GM12878 (cell line): ENCODE measurements around the gene NEURL4. TPM values are rescaled to one million over a fixed set of nuclear protein-coding genes. Genes with fewer than 3 reads are reported as not detected.

Source experiments
- ATAC-seq: fragments of 200-7000 bp; cut with Tn5 transposase; 3 replicates; pipeline ENCODE4 v1.9.1; 2020; ENCODE audit warnings: mild to moderate bottlenecking, moderate library complexity
- BruUV-seq: library from RNA; stranded (reverse); fragments of 400-500 nt; replicated peaks from 2 replicates; lab custom pipeline; 2021; lab: Mats Ljungman, UMichigan
- CTCF ChIA-PET: fragments of 300-600 bp; sonication (Branson Sonifier 250); formaldehyde crosslinking; extraction: SDS; loops from one replicate; lab custom pipeline; 2021; ENCODE audit warnings: inconsistent platforms; lab: Yijun Ruan, JAX
- POLR2A ChIA-PET: fragments of 350-600 bp; formaldehyde crosslinking; extraction: SDS; loops from one replicate; lab custom pipeline; 2021; ENCODE audit warnings: inconsistent platforms; lab: Charles Lee
- RAD21 ChIA-PET: fragments of 300-600 bp; sonication (Branson Sonifier 250); formaldehyde crosslinking; loops from one replicate; lab custom pipeline; 2023; ENCODE audit warnings: antibody characterized with exemption; ENCODE audit not compliant: unreplicated experiment; lab: Charles Lee
- SMC1A ChIA-PET: fragments of 300-600 bp; sonication (Branson Sonifier 250); formaldehyde crosslinking; loops from one replicate; lab custom pipeline; 2023; ENCODE audit not compliant: unreplicated experiment, uncharacterized antibody; lab: Charles Lee
- DNase-seq: peaks from one replicate; pipeline ENCODE4 v3.0.0-alpha.2; 2011; ENCODE audit warnings: low read depth, low spot score
- FAIRE-seq: peaks from 3 replicates; lab custom pipeline; 2011; peaks lifted over from hg19 to GRCh38; lab: Jason Lieb, UNC
- H2AFZ ChIP-seq: 2 replicates; pipeline ENCODE4 v1.6.0; 2011; ENCODE audit warnings: low read depth, low read length, control low read depth; ENCODE audit not compliant: control insufficient read depth
- H3K27ac ChIP-seq: 2 replicates; pipeline ENCODE4 v1.5.1; 2011; ENCODE audit warnings: control low read depth; ENCODE audit not compliant: control insufficient read depth, insufficient read depth
- H3K27me3 ChIP-seq, 2 experiments: replicated peaks in 1 of 2; 2 replicates each; pipeline versions ENCODE4 v1.6.0 to v1.6.1; 2011; ENCODE audit warnings: low read length in 1 of 2; ENCODE audit not compliant: control insufficient read depth in 2 of 2, insufficient read depth in 2 of 2
- H3K36me3 ChIP-seq, 2 experiments: 2 replicates each; pipeline ENCODE4 v1.5.1; 2011; ENCODE audit warnings: low read length in 1 of 2; ENCODE audit not compliant: control insufficient read depth in 2 of 2, insufficient read depth in 2 of 2
- H3K4me1 ChIP-seq: 2 replicates; pipeline ENCODE4 v1.6.1; 2011; ENCODE audit warnings: mild to moderate bottlenecking, low read length, moderate library complexity, mixed read lengths; ENCODE audit not compliant: control insufficient read depth, insufficient read depth
- H3K4me2 ChIP-seq: 2 replicates; pipeline ENCODE4 v1.6.0; 2011; ENCODE audit warnings: control low read depth; ENCODE audit not compliant: control insufficient read depth, insufficient read depth
- H3K4me3 ChIP-seq: fragments of 200-600 bp; sonication (generic); 2 replicates; pipeline ENCODE4 v1.5.1; 2016
- H3K79me2 ChIP-seq: 2 replicates; pipeline ENCODE4 v1.6.0; 2011; ENCODE audit warnings: low read length; ENCODE audit not compliant: control insufficient read depth, insufficient read depth
- H3K9ac ChIP-seq: 2 replicates; pipeline ENCODE4 v1.8.0; 2011; ENCODE audit warnings: low read length, control low read depth, mixed read lengths; ENCODE audit not compliant: control insufficient read depth, insufficient read depth
- H3K9me3 ChIP-seq: replicated peaks from 3 replicates; pipeline ENCODE4 v1.5.1; 2011; ENCODE audit warnings: mild to moderate bottlenecking, low read length; ENCODE audit not compliant: control insufficient read depth, insufficient read depth
- H4K20me1 ChIP-seq: 2 replicates; pipeline ENCODE4 v1.6.0; 2011; ENCODE audit not compliant: control insufficient read depth, insufficient read depth
- ATF7 ChIP-seq: fragments of 450-650 bp; IDR thresholded peaks from 2 replicates; pipeline ENCODE4 v1.6.1; 2016; ENCODE audit warnings: low read depth, mild to moderate bottlenecking
- BHLHE40 ChIP-seq, 2 experiments: fragments of 450-650 bp in 1 of 2; IDR thresholded peaks; 2 replicates each; pipeline ENCODE4 v1.6.1; 2011 to 2017; ENCODE audit warnings: low read depth in 2 of 2, borderline replicate concordance in 1 of 2, improper control_type of control experiment in 1 of 2, low read length in 1 of 2, mild to moderate bottlenecking in 1 of 2
- CTCF ChIP-seq, 3 experiments: IDR thresholded peaks in 2 of 3; conservative IDR thresholded peaks in 1 of 3; 2 replicates each; pipeline ENCODE4 v1.5.1; 2011; ENCODE audit warnings: low read depth in 3 of 3, low read length in 3 of 3, mild to moderate bottlenecking in 3 of 3, control low read depth in 2 of 3, moderate library complexity in 2 of 3, inconsistent platforms in 1 of 3, mixed read lengths in 1 of 3; ENCODE audit not compliant: control insufficient read depth in 2 of 3, insufficient read depth in 1 of 3; ENCODE audit errors: extremely low read depth in 1 of 3
- DPF2 ChIP-seq: fragments of 450-650 bp; IDR thresholded peaks from 2 replicates; pipeline ENCODE4 v1.6.1; 2017; ENCODE audit warnings: mild to moderate bottlenecking
- EED ChIP-seq: sonication (generic); IDR thresholded peaks from 2 replicates; pipeline ENCODE4 v1.6.1; 2016; ENCODE audit warnings: antibody characterized with exemption, low read depth
- EGR1 ChIP-seq, 2 experiments: IDR thresholded peaks; 1 replicate in 1 of 2; 2 replicates in 1 of 2; pipeline ENCODE4 v1.6.1; 2011 to 2012; ENCODE audit warnings: low read depth in 2 of 2, low read length in 2 of 2, borderline replicate concordance in 1 of 2, mild to moderate bottlenecking in 1 of 2, moderate library complexity in 1 of 2
- HDGF ChIP-seq: fragments of 450-650 bp; IDR thresholded peaks from 2 replicates; pipeline ENCODE4 v1.6.1; 2016; ENCODE audit warnings: antibody characterized with exemption
- IKZF2 ChIP-seq, 2 experiments: fragments of 450-650 bp; IDR thresholded peaks; 2 replicates each; pipeline ENCODE4 v1.6.1; 2017; ENCODE audit warnings: mild to moderate bottlenecking in 2 of 2, moderate library complexity in 2 of 2
- MXI1 ChIP-seq: fragments of 150-350 bp; IDR thresholded peaks from 2 replicates; pipeline ENCODE4 v1.6.1; 2011; ENCODE audit warnings: low read depth, mild to moderate bottlenecking, inconsistent platforms, low read length, improper control_type of control experiment
- MYC ChIP-seq: IDR thresholded peaks from 2 replicates; pipeline ENCODE4 v1.6.1; 2011; ENCODE audit warnings: mild to moderate bottlenecking, low read length, moderate library complexity, inconsistent platforms; ENCODE audit not compliant: insufficient read depth, insufficient replicate concordance, insufficient read length, severe bottlenecking
- NFYB ChIP-seq: IDR thresholded peaks from 2 replicates; pipeline ENCODE4 v1.6.1; 2011; ENCODE audit warnings: low read depth, mild to moderate bottlenecking, low read length, improper control_type of control experiment, moderate library complexity; ENCODE audit not compliant: insufficient read depth
- PKNOX1 ChIP-seq: fragments of 450-650 bp; IDR thresholded peaks from 2 replicates; pipeline ENCODE4 v1.6.1; 2016; ENCODE audit warnings: mild to moderate bottlenecking
- PML ChIP-seq: IDR thresholded peaks from 2 replicates; pipeline ENCODE4 v1.6.1; 2012; ENCODE audit warnings: low read length, inconsistent platforms
- POLR2A ChIP-seq: IDR thresholded peaks from 2 replicates; pipeline ENCODE4 v1.6.1; 2011; ENCODE audit warnings: low read depth, mild to moderate bottlenecking, low read length
- SIN3A ChIP-seq: IDR thresholded peaks from 2 replicates; pipeline ENCODE4 v1.6.1; 2012; ENCODE audit warnings: low read depth, low read length, improper control_type of control experiment
- SP1 ChIP-seq: IDR thresholded peaks from one replicate; pipeline ENCODE4 v1.6.1; 2011; ENCODE audit warnings: low read depth, low read length
- ZNF384 ChIP-seq: IDR thresholded peaks from 2 replicates; pipeline ENCODE4 v1.6.1; 2012; ENCODE audit warnings: low read depth, mild to moderate bottlenecking, low read length, improper control_type of control experiment, borderline replicate concordance
- WGBS: methylation state at CpG from one replicate; pipeline ENCODE4 v1.1.6; 2016; ENCODE audit warnings: low lambda C conversion rate; ENCODE audit not compliant: insufficient replicate concordance, insufficient coverage; ENCODE audit errors: missing lambda C conversion rate; 5-methylcytosine and 5-hydroxymethylcytosine counted together
- in situ Hi-C: fragments of 300-500 bp; cut with MboI; formaldehyde crosslinking; loops from 9 replicates; pipeline ENCODE4 v1.14.3; 2018; ENCODE audit warnings: mixed read lengths
- intact Hi-C: fragments of 100-400 bp; cut with micrococcal nuclease; formaldehyde crosslinking; loops from one replicate; pipeline ENCODE4 v1.14.2; 2022; ENCODE audit not compliant: unreplicated experiment
- polyA plus RNA-seq, 11 experiments: library from polyadenylated mRNA; depleted of rRNA in 4 of 11; unstranded in 6 of 11; stranded (reverse) in 5 of 11; fragments of >200 nt; fragmentation: Nextera tagmentation in 4 of 11; fragmentation: Illumina TruSeq in 1 of 11; extraction: Ambion mirVana in 4 of 11; extraction: Trizol in 1 of 11; gene quantifications; 1 replicate in 1 of 11; 2 replicates in 10 of 11; pipeline versions ENCODE4 v1.2.1 to v1.2.3, GENCODE V29; 2011 to 2016; ENCODE audit warnings: inconsistent platforms in 2 of 11, missing spikeins in 2 of 11, low read depth in 1 of 11
- total RNA-seq, 4 experiments: library from RNA; depleted of rRNA in 3 of 4; stranded (reverse); fragments of >200 nt in 3 of 4; fragmentation: Illumina TruSeq in 1 of 4; extraction: Trizol in 1 of 4; gene quantifications; 2 replicates each; pipeline versions ENCODE4 v1.2.1 to v1.2.3, GENCODE V29; 2013 to 2021
- TF ChIP-seq, protein P1 (sequence below): IDR thresholded peaks from 2 replicates; pipeline ENCODE4 v1.6.1; 2012; ENCODE audit warnings: low read depth, low read length, improper control_type of control experiment

Gene NEURL4
- total and polyA plus RNA-seq, 10 of the 15 experiments (the other 5 are each of a cell fraction or from before 2014, with no cell fraction given): 0.03 to 41.9 (median 10.0) TPM

DNA sequence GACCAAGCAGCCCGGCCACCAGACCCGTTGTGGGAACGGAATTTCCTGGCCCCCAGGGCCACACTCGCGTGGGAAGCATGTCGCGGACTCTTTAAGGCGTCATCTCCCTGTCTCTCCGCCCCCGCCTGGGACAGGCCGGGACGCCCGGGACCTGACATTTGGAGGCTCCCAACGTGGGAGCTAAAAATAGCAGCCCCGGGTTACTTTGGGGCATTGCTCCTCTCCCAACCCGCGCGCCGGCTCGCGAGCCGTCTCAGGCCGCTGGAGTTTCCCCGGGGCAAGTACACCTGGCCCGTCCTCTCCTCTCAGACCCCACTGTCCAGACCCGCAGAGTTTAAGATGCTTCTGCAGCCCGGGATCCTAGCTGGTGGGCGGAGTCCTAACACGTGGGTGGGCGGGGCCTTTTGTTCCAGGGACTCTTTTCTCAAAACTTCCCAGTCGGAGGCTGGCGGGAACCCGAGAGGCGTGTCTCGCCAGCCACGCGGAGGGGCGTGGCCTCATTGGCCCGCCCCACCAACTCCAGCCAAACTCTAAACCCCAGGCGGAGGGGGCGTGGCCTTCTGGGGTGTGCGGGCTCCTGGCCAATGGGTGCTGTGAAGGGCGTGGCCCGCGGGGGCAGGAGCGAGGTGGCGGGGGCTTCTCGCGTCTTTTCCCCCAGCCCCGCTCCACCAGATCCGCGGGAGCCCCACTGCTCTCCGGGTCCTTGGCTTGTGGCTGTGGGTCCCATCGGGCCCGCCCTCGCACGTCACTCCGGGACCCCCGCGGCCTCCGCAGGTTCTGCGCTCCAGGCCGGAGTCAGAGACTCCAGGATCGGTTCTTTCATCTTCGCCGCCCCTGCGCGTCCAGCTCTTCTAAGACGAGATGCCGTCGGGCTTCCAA is 47.8 kb downstream of the NEURL4 start, which contains the start of gene SLC2A4:
SLC2A4 (plus strand) TSS at position 645 of the 879 bp plus-strand sequence; CDS start at position 862, 217 bp downstream.
- ChIA-PET CTCF (interaction anchor here (0.7 to 10.3 kb wide), 10 partner anchors 15 to 406 kb away, joined by 3 to 102 read pairs (median 4); partner anchors contain the start of genes ACAP1, NEURL4 and TP53), SMC1A (interaction anchor here (0.5 to 3.3 kb wide), 5 partner anchors 15 to 79 kb away, joined by 3 to 17 read pairs (median 4); partner anchors contain the start of genes ACAP1 and TMEM95), RAD21 (interaction anchor here (0.6 to 2.3 kb wide), 4 partner anchors 15 to 407 kb away, joined by 3 to 11 read pairs (median 4); no protein-coding TSS in a partner anchor), POLR2A (interaction anchor here (0.7 to 1.7 kb wide), 2 partner anchors 15 to 73 kb away, joined by 4 to 6 read pairs; partner anchors contain the start of gene TMEM95)
- Histone ChIP-seq H3K4me1 (peaks cover 8% of the 10 kb centered on the region), H3K27ac (no peak within 1 kb of the TSS), H3K36me3 (no peaks in the 10 kb centered on the region), H3K4me2 (peak within 1 kb of the TSS; percentile 98), H4K20me1 (no peaks in the 10 kb centered on the region; the same call in 1 of the 2 replicates), H2AFZ (peak within 1 kb of the TSS; percentile 82), H3K9ac (no peak within 1 kb of the TSS; the same call in 1 of the 2 replicates), H3K4me3 (peak within 1 kb of the TSS; percentile 56), H3K27me3 (no peaks in the 10 kb centered on the region; a peak in 2 of 4 replicates), H3K9me3 (no peaks in the 10 kb centered on the region), H3K79me2 (no peaks in the 10 kb centered on the region)
- intact Hi-C loops: loop anchor here (2.0 kb wide), 1 partner anchor 63 kb away; no protein-coding TSS in a partner anchor
- in situ Hi-C loops: no loop called here
- 3% methylated on average over 71 of the region's 71 CpGs for WGBS
- BruUV-seq: no TSS peak
- ATAC-seq (peak; percentile 88), DNase-seq (peak; percentile 41), FAIRE-seq (peak; percentile 71)
- TF ChIP-seq PKNOX1: peak; percentile 8; the same call in 1 of the 2 replicates
- TF ChIP-seq MYC: peak; percentile 49
- 0 out of 2 replicates have a peak, but pooled peaks have one; percentile 37 for TF ChIP-seq HDGF
- TF ChIP-seq EED: peak; percentile 24; the same call in 1 of the 2 replicates
- TF ChIP-seq NFYB: 0 out of 2 replicates have a peak, but pooled peaks have one; percentile 29
- TF ChIP-seq EGR1 (IDR thresholded peaks at IDR 0.05; ENCODE audit: borderline replicate concordance in 1 of 2, low read depth in 2 of 2, low read length in 2 of 2): no peak
- no peak for TF ChIP-seq PML
- 0 out of 4 replicates have a peak, but pooled peaks of 1 of the 2 experiments have one; percentile 6 for TF ChIP-seq IKZF2 (IDR thresholded peaks at IDR 0.05)
- TF ChIP-seq SIN3A: peak; percentile 59; the same call in 1 of the 2 replicates
- TF ChIP-seq SP1: peak; percentile 71
- no peak for TF ChIP-seq ATF7
- TF ChIP-seq DPF2: 0 out of 2 replicates have a peak, but pooled peaks have one; percentile 4
- TF ChIP-seq CTCF (IDR thresholded peaks at IDR 0.05 in 2 of 3, conservative IDR thresholded peaks at IDR 0.05 in 1 of 3; ENCODE audit: control insufficient read depth in 2 of 3, extremely low read depth in 1 of 3, insufficient read depth in 1 of 3, low read depth in 3 of 3, low read length in 3 of 3): 0 out of 6 replicates have a peak, but pooled peaks of 1 of the 3 experiments have one; percentile 1
- 0 out of 2 replicates have a peak, but pooled peaks have one; percentile 28 for TF ChIP-seq POLR2A
- TF ChIP-seq, protein P1, sequence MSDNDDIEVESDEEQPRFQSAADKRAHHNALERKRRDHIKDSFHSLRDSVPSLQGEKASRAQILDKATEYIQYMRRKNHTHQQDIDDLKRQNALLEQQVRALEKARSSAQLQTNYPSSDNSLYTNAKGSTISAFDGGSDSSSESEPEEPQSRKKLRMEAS: peak; percentile 30; the same call in 1 of the 2 replicates
- TF ChIP-seq ZNF384: no peak
- TF ChIP-seq MXI1: peak; percentile 89
- TF ChIP-seq BHLHE40 (IDR thresholded peaks at IDR 0.05; ENCODE audit: borderline replicate concordance in 1 of 2, low read depth in 2 of 2, low read length in 1 of 2): peak in 1 of 2 experiments; percentile 49; a peak in 1 of 4 replicates
